Forelimb muscle (tissue), 1 donor: ENCODE data around the gene FOXN3. TPM values are rescaled to one million over a fixed set of nuclear protein-coding genes. Genes with fewer than 3 reads are reported as not detected.
A peak's percentile ranks its signal among the peaks of the same experiment; 100 is the strongest.

Experiments used
- DNase-seq: peaks from one replicate; pipeline ENCODE4 v3.0.0-alpha.2; 2013; ENCODE audit warnings: low read depth
- polyA plus RNA-seq: library from polyadenylated mRNA; unstranded; fragments of 120-200 nt; gene quantifications from one replicate; pipeline ENCODE4 v1.2.1, GENCODE V29; 2013; ENCODE audit not compliant: insufficient read length

The FOXN3 gene
- polyA plus RNA-seq, 1 donor: 70.1 TPM

- DNase-seq: no peak
These were observed 85.0 kb downstream of the FOXN3 start for GRCh38 chr14:89332031-89332430.

GRCh38 chr14:89331398-89331797 lies 85.6 kb downstream of the FOXN3 start:
- DNase-seq: no peak

GRCh38 chr14:89330236-89331002 lies 86.6 kb downstream of the FOXN3 start:
- no peak for DNase-seq

GRCh38 chr14:89327771-89328212 lies 89.2 kb downstream of the FOXN3 start:
- no peak for DNase-seq

GRCh38 chr14:89325959-89326358 lies 91.1 kb downstream of the FOXN3 start:
- DNase-seq: no peak

- DNase-seq: no peak
These were observed 91.6 kb downstream of the FOXN3 start for GRCh38 chr14:89325299-89325883.

GRCh38 chr14:89324501-89325298 lies 92.3 kb downstream of the FOXN3 start:
- no peak for DNase-seq

- no peak for DNase-seq
These were observed 96.5 kb downstream of the FOXN3 start for GRCh38 chr14:89320381-89321000.

- no peak for DNase-seq
These were observed 97.3 kb downstream of the FOXN3 start for GRCh38 chr14:89319687-89320086.

GRCh38 chr14:89317051-89317691 lies 99.9 kb downstream of the FOXN3 start:
- DNase-seq: no peak

GRCh38 chr14:89315493-89316470 lies 101.3 kb downstream of the FOXN3 start:
- DNase-seq: no peak

GRCh38 chr14:89314274-89314673 lies 102.8 kb downstream of the FOXN3 start:
- DNase-seq: no peak

- no peak for DNase-seq
These were observed 104.1 kb downstream of the FOXN3 start for GRCh38 chr14:89312932-89313331.

- DNase-seq: no peak
These were observed 106.8 kb downstream of the FOXN3 start for GRCh38 chr14:89310211-89310610.

GRCh38 chr14:89309670-89310177 lies 107.3 kb downstream of the FOXN3 start:
- no peak for DNase-seq

- no peak for DNase-seq
These were observed 108.6 kb downstream of the FOXN3 start for GRCh38 chr14:89308232-89308959.

- DNase-seq: no peak
These were observed 109.6 kb downstream of the FOXN3 start for GRCh38 chr14:89307409-89307808.

GRCh38 chr14:89304972-89305703 lies 111.9 kb downstream of the FOXN3 start:
- peak; percentile 60 for DNase-seq

- DNase-seq: no peak
These were observed 112.5 kb downstream of the FOXN3 start for GRCh38 chr14:89304561-89304960.
